ENCODE results near the gene ANGEL1. TPM values are rescaled to one million over a fixed set of nuclear protein-coding genes. Genes with fewer than 3 reads are reported as not detected.

Gene ANGEL1
- total and polyA plus RNA-seq, 9 donors = 8.5 to 24.1 (median 14.7) TPM

GRCh38 chr14:76793956-76794355, 18.7 kb downstream of the ANGEL1 start:
- H3K4me3 ChIP-seq (ENCODE audit: low read length) = no peak overlapping the region
- no peak for DNase-seq
- peaks cover 44% of the 10 kb centered on the region for H3K36me3 ChIP-seq (ENCODE audit: control insufficient read depth, insufficient read depth, low read length)
- peaks cover 4% of the 10 kb centered on the region for H3K9me3 ChIP-seq (replicated peaks; ENCODE audit: control insufficient read depth, low read depth, low read length)
- no peaks in the 10 kb centered on the region for H3K4me1 ChIP-seq (ENCODE audit: control insufficient read depth, insufficient read depth, low read length)
- H3K27me3 ChIP-seq (ENCODE audit: control insufficient read depth, insufficient read depth, low read length) = no peaks in the 10 kb centered on the region
- H3K27ac ChIP-seq (ENCODE audit: low read length) = no peak overlapping the region
- WGBS (ENCODE audit: insufficient coverage) = no CpG with 5 or more reads among the region's 5 CpGs

- Histone ChIP-seq H3K9me3 (replicated peaks; ENCODE audit: control insufficient read depth, low read depth, low read length) (peaks cover 4% of the 10 kb centered on the region), H3K4me3 (ENCODE audit: low read length) (no peak overlapping the region), H3K4me1 (ENCODE audit: control insufficient read depth, insufficient read depth, low read length) (no peaks in the 10 kb centered on the region), H3K36me3 (ENCODE audit: control insufficient read depth, insufficient read depth, low read length) (peaks cover 45% of the 10 kb centered on the region), H3K27ac (ENCODE audit: low read length) (no peak overlapping the region), H3K27me3 (ENCODE audit: control insufficient read depth, insufficient read depth, low read length) (no peaks in the 10 kb centered on the region)
- 73% methylated on average over 2 of the region's 4 CpGs for WGBS (ENCODE audit: insufficient coverage)
- DNase-seq = no peak
Observed at GRCh38 chr14:76793324-76793723, 19.4 kb downstream of the ANGEL1 start.

GRCh38 chr14:76792422-76792821, 20.3 kb downstream of the ANGEL1 start:
- DNase-seq = no peak
- Histone ChIP-seq H3K9me3 (replicated peaks; ENCODE audit: control insufficient read depth, low read depth, low read length) (peaks cover 4% of the 10 kb centered on the region), H3K27ac (ENCODE audit: low read length) (no peak overlapping the region), H3K4me1 (ENCODE audit: control insufficient read depth, insufficient read depth, low read length) (no peaks in the 10 kb centered on the region), H3K27me3 (ENCODE audit: control insufficient read depth, insufficient read depth, low read length) (no peaks in the 10 kb centered on the region), H3K36me3 (ENCODE audit: control insufficient read depth, insufficient read depth, low read length) (peaks cover 44% of the 10 kb centered on the region), H3K4me3 (ENCODE audit: low read length) (no peak overlapping the region)
- no CpG with 5 or more reads among the region's 2 CpGs for WGBS (ENCODE audit: insufficient coverage)

- no peak for DNase-seq
- H3K4me3 ChIP-seq (ENCODE audit: low read length) = no peak overlapping the region
- WGBS (ENCODE audit: insufficient coverage) = no CpG with 5 or more reads among the region's 2 CpGs
- peaks cover 1% of the 10 kb centered on the region for H3K9me3 ChIP-seq (replicated peaks; ENCODE audit: control insufficient read depth, low read depth, low read length)
- H3K4me1 ChIP-seq (ENCODE audit: control insufficient read depth, insufficient read depth, low read length) = peaks cover 20% of the 10 kb centered on the region
- H3K27ac ChIP-seq (ENCODE audit: low read length) = no peak overlapping the region
- no peaks in the 10 kb centered on the region for H3K27me3 ChIP-seq (ENCODE audit: control insufficient read depth, insufficient read depth, low read length)
- peaks cover 85% of the 10 kb centered on the region for H3K36me3 ChIP-seq (ENCODE audit: control insufficient read depth, insufficient read depth, low read length)
Observed at GRCh38 chr14:76786601-76787000, 26.1 kb downstream of the ANGEL1 start.

- peaks cover 84% of the 10 kb centered on the region for H3K36me3 ChIP-seq (ENCODE audit: control insufficient read depth, insufficient read depth, low read length)
Observed at GRCh38 chr14:76784881-76785280, 27.8 kb downstream of the ANGEL1 start.

GRCh38 chr14:76784266-76784874, 28.3 kb downstream of the ANGEL1 start:
- no peaks in the 10 kb centered on the region for H3K9me3 ChIP-seq (replicated peaks; ENCODE audit: control insufficient read depth, low read depth, low read length)
- H3K4me1 ChIP-seq (ENCODE audit: control insufficient read depth, insufficient read depth, low read length) = peaks cover 37% of the 10 kb centered on the region
- DNase-seq = no peak
- H3K4me3 ChIP-seq (ENCODE audit: low read length) = no peak overlapping the region
- H3K36me3 ChIP-seq (ENCODE audit: control insufficient read depth, insufficient read depth, low read length) = peaks cover 86% of the 10 kb centered on the region
- no peak overlapping the region for H3K27ac ChIP-seq (ENCODE audit: low read length)
- no peaks in the 10 kb centered on the region for H3K27me3 ChIP-seq (ENCODE audit: control insufficient read depth, insufficient read depth, low read length)
- 80% methylated on average over 2 of the region's 6 CpGs for WGBS (ENCODE audit: insufficient coverage)

More at GRCh38 chr14:76784881-76785280, 27.8 kb downstream of the ANGEL1 start:
- H3K4me3 ChIP-seq (ENCODE audit: low read length) = no peak overlapping the region
- WGBS (ENCODE audit: insufficient coverage) = no CpG with 5 or more reads among the region's 2 CpGs
- H3K27ac ChIP-seq (ENCODE audit: low read length) = no peak overlapping the region
- no peaks in the 10 kb centered on the region for H3K27me3 ChIP-seq (ENCODE audit: control insufficient read depth, insufficient read depth, low read length)
- no peaks in the 10 kb centered on the region for H3K9me3 ChIP-seq (replicated peaks; ENCODE audit: control insufficient read depth, low read depth, low read length)
- H3K4me1 ChIP-seq (ENCODE audit: control insufficient read depth, insufficient read depth, low read length) = peaks cover 36% of the 10 kb centered on the region
- DNase-seq = peak; percentile 90

- no peak for DNase-seq
- Histone ChIP-seq H3K4me1 (ENCODE audit: control insufficient read depth, insufficient read depth, low read length) (peaks cover 37% of the 10 kb centered on the region), H3K9me3 (replicated peaks; ENCODE audit: control insufficient read depth, low read depth, low read length) (no peaks in the 10 kb centered on the region), H3K36me3 (ENCODE audit: control insufficient read depth, insufficient read depth, low read length) (peaks cover 86% of the 10 kb centered on the region), H3K4me3 (ENCODE audit: low read length) (no peak overlapping the region), H3K27ac (ENCODE audit: low read length) (peak overlapping the region; percentile 42), H3K27me3 (ENCODE audit: control insufficient read depth, insufficient read depth, low read length) (no peaks in the 10 kb centered on the region)
- 39% methylated on average over 8 of the region's 9 CpGs for WGBS (ENCODE audit: insufficient coverage)
Observed at GRCh38 chr14:76782885-76783566, 29.7 kb downstream of the ANGEL1 start.

GRCh38 chr14:76782115-76782884, 30.4 kb downstream of the ANGEL1 start:
- Histone ChIP-seq H3K27ac (ENCODE audit: low read length) (peak overlapping the region; percentile 42), H3K36me3 (ENCODE audit: control insufficient read depth, insufficient read depth, low read length) (peaks cover 88% of the 10 kb centered on the region), H3K27me3 (ENCODE audit: control insufficient read depth, insufficient read depth, low read length) (no peaks in the 10 kb centered on the region), H3K9me3 (replicated peaks; ENCODE audit: control insufficient read depth, low read depth, low read length) (no peaks in the 10 kb centered on the region), H3K4me1 (ENCODE audit: control insufficient read depth, insufficient read depth, low read length) (peaks cover 39% of the 10 kb centered on the region), H3K4me3 (ENCODE audit: low read length) (no peak overlapping the region)
- DNase-seq = no peak
- 38% methylated on average over 6 of the region's 10 CpGs for WGBS (ENCODE audit: insufficient coverage)

- peaks cover 39% of the 10 kb centered on the region for H3K4me1 ChIP-seq (ENCODE audit: control insufficient read depth, insufficient read depth, low read length)
- no CpG with 5 or more reads among the region's 2 CpGs for WGBS (ENCODE audit: insufficient coverage)
Observed at GRCh38 chr14:76781648-76782051, 31.0 kb downstream of the ANGEL1 start.

More at GRCh38 chr14:76781648-76782051, 31.0 kb downstream of the ANGEL1 start:
- H3K4me3 ChIP-seq (ENCODE audit: low read length) = no peak overlapping the region
- peaks cover 87% of the 10 kb centered on the region for H3K36me3 ChIP-seq (ENCODE audit: control insufficient read depth, insufficient read depth, low read length)
- no peak overlapping the region for H3K27ac ChIP-seq (ENCODE audit: low read length)
- no peaks in the 10 kb centered on the region for H3K27me3 ChIP-seq (ENCODE audit: control insufficient read depth, insufficient read depth, low read length)
- no peaks in the 10 kb centered on the region for H3K9me3 ChIP-seq (replicated peaks; ENCODE audit: control insufficient read depth, low read depth, low read length)
- no peak for DNase-seq
